GM18517 (cell line): Measurements from ENCODE around the gene RBL1.
"Not testable (repeated sequence)": the region's sequence is repeated elsewhere in the genome, so short reads cannot be mapped to it uniquely, and the experiment has no call there.

Experiments used
- ATAC-seq: cut with Tn5 transposase; IDR thresholded peaks from one replicate; pipeline ENCODE4 v1.9.1; 2021; ENCODE audit warnings: mild to moderate bottlenecking, moderate library complexity; ENCODE audit not compliant: unreplicated experiment

The RBL1 gene

DNA sequence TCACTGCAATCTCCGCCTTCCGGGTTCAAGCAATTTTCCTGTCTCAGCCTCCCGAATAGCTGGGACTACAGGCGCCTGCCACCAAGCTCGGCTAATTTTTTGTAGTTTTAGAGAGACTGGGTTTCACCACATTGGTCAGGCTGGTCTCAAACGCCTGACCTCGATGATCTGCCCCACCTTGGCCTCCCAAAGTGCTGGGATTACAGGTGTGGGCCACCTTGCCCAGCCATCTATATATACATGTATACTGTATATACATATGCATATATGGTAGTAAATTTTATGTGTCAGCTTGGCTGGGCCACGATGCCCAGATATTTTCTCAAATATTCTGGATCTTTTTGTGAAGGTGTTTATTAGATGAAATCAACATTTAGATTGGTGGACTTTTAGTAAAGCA lies 18.8 kb downstream of the RBL1 start:
- ATAC-seq: no peak

DNA sequence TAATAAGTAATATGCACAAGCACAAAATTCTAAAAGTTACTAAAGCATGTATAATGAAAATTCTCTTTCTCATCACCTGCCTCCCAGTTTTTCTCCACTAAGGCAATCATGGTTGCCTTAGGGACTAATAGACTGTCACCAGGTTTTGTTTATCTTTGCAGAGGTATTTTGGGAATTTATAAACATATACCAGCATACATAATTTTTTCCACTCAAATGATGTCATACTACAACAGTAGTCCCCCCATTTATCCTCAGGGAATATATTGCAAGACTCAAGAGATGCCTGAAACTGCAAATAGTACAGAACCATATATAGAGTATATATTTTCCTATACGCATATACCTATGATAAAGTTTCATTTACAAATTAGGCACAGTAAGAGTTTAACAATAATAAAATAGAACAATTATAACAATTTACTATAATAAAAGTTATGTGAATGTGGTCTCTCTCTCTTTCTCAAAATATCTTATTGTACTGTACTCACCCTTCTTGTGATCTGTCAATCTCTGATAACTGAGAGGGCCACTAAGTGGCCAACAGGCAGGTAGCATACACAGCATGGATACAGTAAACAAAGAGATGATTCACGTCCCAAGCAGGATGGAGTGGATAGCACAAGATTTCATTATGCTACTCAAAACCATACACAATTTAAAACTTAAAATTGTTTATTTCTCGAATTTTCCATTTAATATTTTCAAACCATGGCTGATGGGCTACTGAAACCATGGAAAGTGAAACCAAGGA lies 19.7 kb downstream of the RBL1 start:
- no peak for ATAC-seq

- ATAC-seq: no peak
Measured at GRCh38 chr20:37072293-37073196, 23.3 kb downstream of the RBL1 start.

- ATAC-seq: no peak
Measured at GRCh38 chr20:37071481-37071911, 24.3 kb downstream of the RBL1 start.

GRCh38 chr20:37069563-37069962 lies 26.2 kb downstream of the RBL1 start:
- not testable (repeated sequence) for ATAC-seq

- no peak for ATAC-seq
Measured at GRCh38 chr20:37066168-37066567, 29.6 kb downstream of the RBL1 start.

GRCh38 chr20:37055276-37055675 lies 40.5 kb downstream of the RBL1 start:
- ATAC-seq: no peak

GRCh38 chr20:37053230-37053950 lies 42.4 kb downstream of the RBL1 start:
- no peak for ATAC-seq

DNA sequence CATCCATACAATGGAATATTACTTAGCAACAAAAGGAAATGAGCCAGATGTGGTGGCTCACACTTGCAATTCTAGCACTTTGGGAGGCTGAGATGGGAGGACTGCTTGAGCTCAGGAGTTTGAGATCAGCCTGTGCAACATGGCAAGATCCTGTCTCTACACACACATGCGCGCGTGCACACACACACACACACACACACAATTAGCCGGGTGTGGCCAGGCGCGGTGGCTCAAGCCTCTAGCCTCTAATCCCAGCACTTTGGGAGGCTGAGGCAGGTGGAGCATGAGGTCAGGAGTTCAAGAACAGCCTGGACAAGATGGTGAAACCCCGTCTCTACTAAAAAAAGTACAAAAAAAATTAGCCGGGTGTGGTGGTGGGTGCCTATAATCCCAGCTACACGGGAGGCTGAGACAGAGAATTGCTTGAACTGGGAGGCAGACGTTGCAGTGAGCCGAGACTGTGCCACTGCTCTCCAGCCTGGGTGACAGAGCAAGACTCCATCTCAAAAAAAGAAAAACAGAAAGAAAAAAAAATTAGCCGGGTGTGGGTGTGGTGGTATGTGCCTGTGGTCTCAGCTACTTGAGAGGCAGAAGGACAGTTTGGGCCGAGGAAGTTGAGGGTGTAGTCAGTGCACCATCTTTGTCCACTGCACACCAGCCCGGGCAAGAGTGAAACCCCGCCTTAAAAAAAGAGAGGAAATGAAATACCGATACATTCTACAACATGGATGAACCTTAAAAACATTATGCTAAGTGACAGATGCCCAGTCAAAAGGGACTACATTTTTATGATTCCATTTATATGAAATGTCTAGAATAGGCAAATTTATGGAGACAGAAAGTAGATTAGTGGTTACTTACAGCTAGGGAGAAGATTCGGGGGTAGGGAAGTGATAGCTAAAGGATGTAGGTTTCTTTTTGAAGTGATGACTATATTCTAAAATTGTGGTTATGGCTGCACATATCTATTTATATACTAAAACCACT lies 52.5 kb downstream of the RBL1 start:
- ATAC-seq: peak; percentile 71

DNA sequence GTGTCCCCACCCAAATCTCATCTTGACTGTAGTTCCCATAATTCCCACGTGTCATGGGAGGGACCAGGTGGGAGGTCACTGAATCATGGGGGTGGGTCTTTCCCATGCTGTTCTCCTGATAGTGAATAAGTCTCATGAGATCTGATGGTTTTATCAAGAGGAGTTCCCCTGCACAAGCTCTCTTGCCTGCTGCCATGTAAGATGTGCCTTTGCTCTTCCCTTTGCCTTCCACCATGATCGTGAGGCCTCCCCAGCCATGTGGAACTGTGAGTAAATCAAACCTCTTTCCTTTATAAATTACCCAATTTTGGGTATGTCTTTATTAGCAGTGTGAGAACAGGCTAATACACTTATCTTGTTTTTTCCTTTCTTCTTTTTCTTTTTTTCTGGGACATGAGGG lies 56.4 kb downstream of the RBL1 start:
- not testable (repeated sequence) for ATAC-seq

DNA sequence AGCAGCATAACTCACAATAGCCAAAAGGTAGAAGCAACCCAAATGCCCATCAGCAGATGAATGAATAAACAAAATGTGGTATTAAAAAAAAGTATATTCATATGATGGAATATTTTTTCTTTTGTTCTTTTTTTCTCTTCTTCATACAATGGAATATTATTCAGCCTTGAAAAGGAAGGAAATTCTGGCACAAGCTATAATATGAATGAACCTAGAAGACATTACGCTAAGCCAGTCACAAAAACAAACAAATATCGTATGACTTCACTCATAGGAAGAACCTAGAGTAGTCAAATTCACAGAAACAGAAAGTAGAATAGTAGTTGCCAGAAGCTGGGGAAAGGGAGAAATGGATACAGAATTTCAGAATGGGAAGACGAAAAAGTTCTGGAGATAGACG lies 63.7 kb downstream of the RBL1 start:
- no peak for ATAC-seq

DNA sequence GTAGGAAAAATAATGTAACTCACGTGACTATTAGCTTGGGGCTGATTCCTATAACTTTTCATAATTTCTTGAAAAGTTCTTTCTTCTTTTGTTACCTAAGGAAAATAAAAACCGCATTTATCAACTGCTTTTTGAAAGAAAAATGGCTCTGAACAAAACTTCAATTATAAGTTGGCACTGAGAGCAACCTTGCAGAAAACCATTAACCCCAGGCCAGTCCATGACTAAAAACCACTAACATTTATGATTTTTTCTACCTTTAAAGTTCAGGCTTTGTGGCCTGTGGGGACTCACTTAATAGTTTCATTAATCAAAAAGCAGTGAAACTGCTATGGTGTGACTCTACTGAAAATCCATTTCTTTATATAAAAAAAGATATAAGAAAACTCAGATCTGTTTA lies 75.2 kb downstream of the RBL1 start:
- ATAC-seq: no peak

DNA sequence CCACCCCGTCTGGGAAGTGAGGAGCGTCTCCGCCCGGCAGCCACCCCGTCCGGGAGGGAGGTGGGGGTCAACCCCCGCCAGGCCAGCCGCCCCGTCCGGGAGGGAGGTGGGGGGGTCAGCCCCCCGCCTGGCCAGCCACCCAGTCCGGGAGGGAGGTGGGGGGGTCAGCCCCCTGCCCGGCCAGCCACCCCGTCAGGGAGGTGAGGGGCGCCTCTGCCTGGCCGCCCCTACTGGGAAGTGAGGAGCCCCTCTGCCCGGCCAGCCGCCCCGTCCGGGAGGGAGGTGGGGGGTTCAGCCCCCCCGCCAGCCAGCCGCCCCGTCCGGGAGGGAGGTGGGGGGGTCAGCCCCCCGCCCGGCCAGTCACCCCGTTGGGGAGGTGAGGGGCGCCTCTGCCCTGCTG lies 83.2 kb downstream of the RBL1 start:
- ATAC-seq: not testable (repeated sequence)

DNA sequence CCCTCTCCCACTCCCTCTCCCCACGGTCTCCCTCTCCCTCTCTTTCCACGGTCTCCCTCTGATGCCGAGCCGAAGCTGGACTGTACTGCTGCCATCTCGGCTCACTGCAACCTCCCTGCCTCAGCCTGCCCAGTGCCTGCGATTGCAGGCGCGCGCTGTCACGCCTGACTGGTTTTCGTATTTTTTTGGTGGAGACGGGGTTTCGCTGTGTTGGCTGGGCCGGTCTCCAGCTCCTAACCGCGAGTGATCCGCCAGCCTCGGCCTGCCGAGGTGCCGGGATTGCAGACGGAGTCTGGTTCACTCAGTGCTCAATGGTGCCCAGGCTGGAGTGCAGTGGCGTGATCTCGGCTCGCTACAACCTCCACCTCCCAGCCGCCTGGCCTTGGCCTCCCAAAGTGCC lies 83.9 kb downstream of the RBL1 start:
- ATAC-seq: not testable (repeated sequence)

- ATAC-seq: no peak
Measured at GRCh38 chr20:37011147-37011546, 84.7 kb downstream of the RBL1 start.

DNA sequence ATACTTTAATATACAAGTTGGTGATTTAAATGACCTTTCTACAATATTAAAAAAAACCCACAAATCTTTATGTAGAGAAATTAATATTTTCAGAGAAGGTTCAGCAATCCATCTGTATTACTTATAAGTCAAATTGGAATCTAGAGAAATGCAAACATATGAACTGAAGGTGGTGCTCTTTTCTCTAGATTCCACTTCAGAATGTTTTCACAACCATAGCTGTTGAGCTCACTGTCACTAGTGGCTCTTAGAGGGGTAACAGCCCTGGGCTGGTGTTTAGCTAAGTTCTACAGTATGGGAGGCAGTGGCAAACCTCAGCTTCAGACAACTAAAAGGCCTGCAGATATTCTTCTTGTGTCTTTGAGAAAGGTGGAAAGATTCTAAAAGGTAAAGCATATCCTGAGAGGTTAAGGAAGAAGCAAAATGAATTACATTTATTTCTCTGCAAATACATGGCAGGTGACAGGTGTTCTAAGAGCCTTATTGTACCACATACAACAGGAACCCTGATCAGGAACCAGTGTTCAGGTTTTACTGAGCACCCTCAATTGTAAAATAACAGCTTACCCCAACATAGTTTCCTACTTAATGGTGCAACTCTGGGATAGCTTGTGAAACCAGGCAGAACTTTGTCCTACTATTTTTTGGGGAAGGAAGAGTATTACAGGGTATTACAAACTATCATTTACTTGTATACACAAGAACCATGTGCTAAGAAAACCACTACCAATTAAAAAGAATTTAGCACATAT lies 87.7 kb downstream of the RBL1 start:
- no peak for ATAC-seq

GRCh38 chr20:37005062-37005942 lies 90.5 kb downstream of the RBL1 start:
- not testable (repeated sequence) for ATAC-seq

- not testable (repeated sequence) for ATAC-seq
Measured at GRCh38 chr20:37001634-37002033, 94.2 kb downstream of the RBL1 start.
